HG02970 (cell line): ENCODE results near the gene TMEM141.

ENCODE experiments used
- ATAC-seq: cut with Tn5 transposase; IDR thresholded peaks from one replicate; pipeline ENCODE4 v1.9.1; 2021; ENCODE audit warnings: mild to moderate bottlenecking, moderate library complexity, moderate number of reproducible peaks; ENCODE audit not compliant: unreplicated experiment, low FRiP score

The TMEM141 gene

GRCh38 chr9:136807281-136808074 lies 16.3 kb downstream of the TMEM141 start, which contains the start of gene RABL6:
TSS of gene RABL6 (plus strand) at chr9:136807948. CDS start at chr9:136808197, 249 bp downstream.
- peak; percentile 72 for ATAC-seq

- peak; percentile 37 for ATAC-seq
Measured at GRCh38 chr9:136808075-136808805, 17.1 kb downstream of the TMEM141 start.

- no peak for ATAC-seq
Measured at GRCh38 chr9:136808806-136809158, 17.6 kb downstream of the TMEM141 start.

GRCh38 chr9:136814725-136815421 lies 23.7 kb downstream of the TMEM141 start:
- ATAC-seq = no peak

- no peak for ATAC-seq
Measured at GRCh38 chr9:136815422-136815782, 24.3 kb downstream of the TMEM141 start.

GRCh38 chr9:136820971-136821825 lies 30.1 kb downstream of the TMEM141 start:
- no peak for ATAC-seq

GRCh38 chr9:136821826-136822544 lies 30.8 kb downstream of the TMEM141 start:
- no peak for ATAC-seq

GRCh38 chr9:136823136-136824046 lies 32.2 kb downstream of the TMEM141 start:
- no peak for ATAC-seq

GRCh38 chr9:136824496-136825225 lies 33.5 kb downstream of the TMEM141 start:
- no peak for ATAC-seq

GRCh38 chr9:136825295-136826187 lies 34.4 kb downstream of the TMEM141 start:
- ATAC-seq = no peak

- ATAC-seq = no peak
Measured at GRCh38 chr9:136826188-136826541, 35.0 kb downstream of the TMEM141 start.

- no peak for ATAC-seq
Measured at GRCh38 chr9:136826703-136827582, 35.8 kb downstream of the TMEM141 start.

- ATAC-seq = no peak
Measured at GRCh38 chr9:136827794-136828473, 36.8 kb downstream of the TMEM141 start.

- no peak for ATAC-seq
Measured at GRCh38 chr9:136828474-136829140, 37.5 kb downstream of the TMEM141 start.

- ATAC-seq = no peak
Measured at GRCh38 chr9:136829412-136829811, 38.3 kb downstream of the TMEM141 start.
